ENCODE data around the gene L1CAM. TPM values are rescaled to one million over a fixed set of nuclear protein-coding genes. Genes with fewer than 3 reads are reported as not detected.
A peak's percentile ranks its signal among the peaks of the same experiment; 100 is the strongest.

L1CAM gene
- total RNA-seq, 1 donor from 2014 or later: 12.6 TPM

- no peaks in the 10 kb centered on the region for H3K4me1 Mint-ChIP-seq (ENCODE audit: unreplicated experiment)
- H3K9me3 Mint-ChIP-seq: no peaks in the 10 kb centered on the region
- no peak for TF ChIP-seq CTCF (conservative IDR thresholded peaks at IDR 0.05)
- no peak overlapping the region for H3K27ac Mint-ChIP-seq
- H3K27me3 Mint-ChIP-seq: peaks cover 41% of the 10 kb centered on the region
- H3K4me3 Mint-ChIP-seq: peak overlapping the region; percentile 1
- no peak for DNase-seq (ENCODE audit: extremely low spot score, unreplicated experiment)
- no peaks in the 10 kb centered on the region for H3K36me3 Mint-ChIP-seq
Observed at GRCh38 chrX:153884590-153884989, 1.4 kb downstream of the L1CAM start.

- no peak for TF ChIP-seq CTCF (conservative IDR thresholded peaks at IDR 0.05)
- peak overlapping the region; percentile 1 for H3K4me3 Mint-ChIP-seq
- H3K27me3 Mint-ChIP-seq: peaks cover 40% of the 10 kb centered on the region
- no peaks in the 10 kb centered on the region for H3K4me1 Mint-ChIP-seq (ENCODE audit: unreplicated experiment)
- no peak for DNase-seq (ENCODE audit: extremely low spot score, unreplicated experiment)
- H3K36me3 Mint-ChIP-seq: no peaks in the 10 kb centered on the region
- no peaks in the 10 kb centered on the region for H3K9me3 Mint-ChIP-seq
- H3K27ac Mint-ChIP-seq: no peak overlapping the region
Observed at GRCh38 chrX:153884136-153884535, 1.8 kb downstream of the L1CAM start.

- Mint-ChIP-seq H3K27ac (no peak overlapping the region), H3K4me1 (ENCODE audit: unreplicated experiment) (peaks cover 1% of the 10 kb centered on the region), H3K4me3 (no peak overlapping the region), H3K9me3 (no peaks in the 10 kb centered on the region), H3K36me3 (no peaks in the 10 kb centered on the region), H3K27me3 (peaks cover 39% of the 10 kb centered on the region)
- TF ChIP-seq CTCF (conservative IDR thresholded peaks at IDR 0.05): no peak
- no peak for DNase-seq (ENCODE audit: extremely low spot score, unreplicated experiment)
Observed at GRCh38 chrX:153883163-153883843, 2.7 kb downstream of the L1CAM start.

- H3K27me3 Mint-ChIP-seq: peaks cover 37% of the 10 kb centered on the region
- DNase-seq (ENCODE audit: extremely low spot score, unreplicated experiment): no peak
- no peaks in the 10 kb centered on the region for H3K36me3 Mint-ChIP-seq
- no peak overlapping the region for H3K4me3 Mint-ChIP-seq
- H3K4me1 Mint-ChIP-seq (ENCODE audit: unreplicated experiment): peaks cover 5% of the 10 kb centered on the region
- TF ChIP-seq CTCF (conservative IDR thresholded peaks at IDR 0.05): no peak
- no peak overlapping the region for H3K27ac Mint-ChIP-seq
- H3K9me3 Mint-ChIP-seq: no peaks in the 10 kb centered on the region
Observed at GRCh38 chrX:153882557-153882956, 3.4 kb downstream of the L1CAM start.

GRCh38 chrX:153882086-153882498 is 3.9 kb downstream of the L1CAM start:
- Mint-ChIP-seq H3K27ac (no peak overlapping the region), H3K4me3 (no peak overlapping the region), H3K4me1 (ENCODE audit: unreplicated experiment) (peaks cover 5% of the 10 kb centered on the region)

More at GRCh38 chrX:153882086-153882498, 3.9 kb downstream of the L1CAM start:
- H3K36me3 Mint-ChIP-seq: no peaks in the 10 kb centered on the region
- peaks cover 32% of the 10 kb centered on the region for H3K27me3 Mint-ChIP-seq
- no peaks in the 10 kb centered on the region for H3K9me3 Mint-ChIP-seq
- DNase-seq (ENCODE audit: extremely low spot score, unreplicated experiment): no peak
- no peak for TF ChIP-seq CTCF (conservative IDR thresholded peaks at IDR 0.05)
